Skeletal muscle satellite cell (primary cell): ENCODE measurements around the gene ARID1A.
A peak's percentile ranks its signal among the peaks of the same experiment; 100 is the strongest.

Experiments used
- H3K27me3 ChIP-seq: 2 replicates; pipeline ENCODE4 v1.7.0; 2013; ENCODE audit warnings: low read length; ENCODE audit not compliant: control insufficient read depth, insufficient read depth
- H3K36me3 ChIP-seq: 2 replicates; pipeline ENCODE4 v1.7.0; 2013; ENCODE audit warnings: mild to moderate bottlenecking, control low read depth, low read length; ENCODE audit not compliant: insufficient read depth
- H3K4me1 ChIP-seq: 2 replicates; pipeline ENCODE4 v1.7.0; 2013; ENCODE audit warnings: low read length; ENCODE audit not compliant: control insufficient read depth, insufficient read depth
- H3K4me2 ChIP-seq: 2 replicates; pipeline ENCODE4 v1.7.0; 2013; ENCODE audit warnings: mild to moderate bottlenecking, low read length
- H3K4me3 ChIP-seq: 2 replicates; pipeline ENCODE4 v1.7.0; 2013; ENCODE audit warnings: low read length
- H3K9ac ChIP-seq: 2 replicates; pipeline ENCODE4 v1.7.0; 2013; ENCODE audit warnings: mild to moderate bottlenecking, low read depth, low read length, moderate library complexity
- H3K9me3 ChIP-seq: replicated peaks from 2 replicates; pipeline ENCODE4 v1.7.0; 2013; ENCODE audit warnings: mild to moderate bottlenecking, control low read depth, low read length

The ARID1A gene

GRCh38 chr1:26785611-26786436, 90.0 kb downstream of the ARID1A start:
- H3K4me3 ChIP-seq, result peak overlapping the region; percentile 28
- H3K4me2 ChIP-seq, result peak overlapping the region; percentile 99
- H3K27me3 ChIP-seq, result no peaks in the 10 kb centered on the region
- peaks cover 40% of the 10 kb centered on the region for H3K4me1 ChIP-seq
- H3K36me3 ChIP-seq, result peaks cover 26% of the 10 kb centered on the region
- no peaks in the 10 kb centered on the region for H3K9me3 ChIP-seq
- peak overlapping the region; percentile 98 for H3K9ac ChIP-seq

GRCh38 chr1:26786437-26787380, 90.9 kb downstream of the ARID1A start:
- Histone ChIP-seq H3K9ac (peak overlapping the region; percentile 98), H3K27me3 (no peaks in the 10 kb centered on the region), H3K9me3 (no peaks in the 10 kb centered on the region), H3K36me3 (peaks cover 17% of the 10 kb centered on the region), H3K4me3 (peak overlapping the region; percentile 91), H3K4me1 (peaks cover 40% of the 10 kb centered on the region), H3K4me2 (peak overlapping the region; percentile 99)

GRCh38 chr1:26787381-26787705, 91.5 kb downstream of the ARID1A start:
- Histone ChIP-seq H3K9ac (peak overlapping the region; percentile 98), H3K4me1 (peaks cover 40% of the 10 kb centered on the region), H3K4me2 (peak overlapping the region; percentile 99), H3K27me3 (no peaks in the 10 kb centered on the region), H3K36me3 (peaks cover 12% of the 10 kb centered on the region), H3K9me3 (no peaks in the 10 kb centered on the region), H3K4me3 (peak overlapping the region; percentile 91)

- Histone ChIP-seq H3K4me3 (peak within 1 kb of the TSS; percentile 91), H3K9ac (peak within 1 kb of the TSS; percentile 98), H3K4me2 (peak within 1 kb of the TSS; percentile 99), H3K4me1 (peaks cover 40% of the 10 kb centered on the region), H3K27me3 (no peaks in the 10 kb centered on the region), H3K9me3 (no peaks in the 10 kb centered on the region), H3K36me3 (peaks cover 7% of the 10 kb centered on the region)
Observed at GRCh38 chr1:26787706-26788514, 92.1 kb downstream of the ARID1A start, which contains the start of gene PIGV. TSS of gene PIGV (plus strand) at chr1:26787950. CDS start at chr1:26790816, 2,866 bp downstream.

- Histone ChIP-seq H3K4me3 (peak overlapping the region; percentile 91), H3K4me1 (peaks cover 40% of the 10 kb centered on the region), H3K4me2 (peak overlapping the region; percentile 99), H3K9ac (peak overlapping the region; percentile 98), H3K9me3 (no peaks in the 10 kb centered on the region), H3K27me3 (no peaks in the 10 kb centered on the region), H3K36me3 (peaks cover 1% of the 10 kb centered on the region)
Observed at GRCh38 chr1:26788515-26788785, 92.6 kb downstream of the ARID1A start.

- peaks cover 35% of the 10 kb centered on the region for H3K4me1 ChIP-seq
- peak overlapping the region; percentile 91 for H3K4me3 ChIP-seq
- peak overlapping the region; percentile 98 for H3K9ac ChIP-seq
- H3K9me3 ChIP-seq, result no peaks in the 10 kb centered on the region
- H3K36me3 ChIP-seq, result peaks cover 1% of the 10 kb centered on the region
- H3K27me3 ChIP-seq, result no peaks in the 10 kb centered on the region
- H3K4me2 ChIP-seq, result peak overlapping the region; percentile 99
Observed at GRCh38 chr1:26788836-26789611, 93.2 kb downstream of the ARID1A start.

- no peaks in the 10 kb centered on the region for H3K9me3 ChIP-seq
- H3K9ac ChIP-seq, result no peak overlapping the region
- H3K4me2 ChIP-seq, result peak overlapping the region; percentile 99
- H3K27me3 ChIP-seq, result no peaks in the 10 kb centered on the region
- no peak overlapping the region for H3K4me3 ChIP-seq
- H3K4me1 ChIP-seq, result peaks cover 33% of the 10 kb centered on the region
- peaks cover 7% of the 10 kb centered on the region for H3K36me3 ChIP-seq
Observed at GRCh38 chr1:26789612-26789865, 93.7 kb downstream of the ARID1A start.

GRCh38 chr1:26789931-26790330, 94.1 kb downstream of the ARID1A start:
- Histone ChIP-seq H3K4me2 (no peak overlapping the region), H3K36me3 (peaks cover 11% of the 10 kb centered on the region), H3K9ac (no peak overlapping the region), H3K4me1 (peaks cover 33% of the 10 kb centered on the region), H3K27me3 (no peaks in the 10 kb centered on the region), H3K9me3 (no peaks in the 10 kb centered on the region), H3K4me3 (no peak overlapping the region)

- no peaks in the 10 kb centered on the region for H3K9me3 ChIP-seq
- H3K27me3 ChIP-seq, result no peaks in the 10 kb centered on the region
- H3K36me3 ChIP-seq, result peaks cover 13% of the 10 kb centered on the region
- H3K4me3 ChIP-seq, result no peak overlapping the region
- no peak overlapping the region for H3K4me2 ChIP-seq
- no peak overlapping the region for H3K9ac ChIP-seq
- peaks cover 31% of the 10 kb centered on the region for H3K4me1 ChIP-seq
Observed at GRCh38 chr1:26790551-26790953, 94.7 kb downstream of the ARID1A start.

GRCh38 chr1:26791148-26791547, 95.3 kb downstream of the ARID1A start:
- H3K4me2 ChIP-seq, result no peak overlapping the region
- H3K36me3 ChIP-seq, result peaks cover 13% of the 10 kb centered on the region
- peaks cover 25% of the 10 kb centered on the region for H3K4me1 ChIP-seq
- H3K9me3 ChIP-seq, result no peaks in the 10 kb centered on the region
- H3K4me3 ChIP-seq, result no peak overlapping the region
- H3K9ac ChIP-seq, result no peak overlapping the region
- H3K27me3 ChIP-seq, result no peaks in the 10 kb centered on the region
